Mesenchymal stem cell (in vitro differentiated cells and primary cell): ENCODE results near the gene ZNF362.

Experiments
- DNase-seq: peaks from one replicate; pipeline ENCODE4 v3.0.0-alpha.2; 2013
- H2AFZ ChIP-seq: one replicate; pipeline ENCODE4 v1.6.1; 2013; ENCODE audit warnings: low read depth, mild to moderate bottlenecking, control low read depth, inconsistent platforms, low read length, moderate library complexity
- H2AK5ac ChIP-seq: 2 replicates; pipeline ENCODE4 v1.6.1; 2013; ENCODE audit warnings: low read length, moderate library complexity, mild to moderate bottlenecking, inconsistent platforms; ENCODE audit not compliant: severe bottlenecking
- H2BK120ac ChIP-seq: one replicate; pipeline ENCODE4 v1.6.1; 2013; ENCODE audit warnings: low read depth, mild to moderate bottlenecking, inconsistent platforms, low read length, moderate library complexity
- H2BK12ac ChIP-seq, 2 experiments: one replicate each; pipeline ENCODE4 v1.6.1; 2013; ENCODE audit warnings: inconsistent platforms in 2 of 2, low read length in 2 of 2, mild to moderate bottlenecking in 2 of 2, moderate library complexity in 2 of 2, control low read depth in 1 of 2
- H2BK15ac ChIP-seq: one replicate; pipeline ENCODE4 v1.6.1; 2013; ENCODE audit warnings: mild to moderate bottlenecking, low read depth, inconsistent platforms; ENCODE audit not compliant: poor library complexity, severe bottlenecking
- H2BK5ac ChIP-seq: 2 replicates; pipeline ENCODE4 v1.6.1; 2013; ENCODE audit warnings: low read depth, mild to moderate bottlenecking, low read length, control low read depth, inconsistent platforms; ENCODE audit not compliant: poor library complexity, severe bottlenecking
- H3K14ac ChIP-seq, 2 experiments: one replicate each; pipeline ENCODE4 v1.6.1; 2013; ENCODE audit warnings: inconsistent platforms in 2 of 2, low read length in 2 of 2, control low read depth in 1 of 2, mild to moderate bottlenecking in 1 of 2, moderate library complexity in 1 of 2
- H3K18ac ChIP-seq, 2 experiments: one replicate each; pipeline ENCODE4 v1.6.1; 2013; ENCODE audit warnings: inconsistent platforms in 2 of 2, low read length in 2 of 2, control low read depth in 1 of 2, low read depth in 1 of 2, mild to moderate bottlenecking in 1 of 2
- H3K23ac ChIP-seq, 2 experiments: one replicate each; pipeline ENCODE4 v1.6.1; 2013; ENCODE audit warnings: inconsistent platforms in 2 of 2, low read length in 2 of 2, mild to moderate bottlenecking in 2 of 2, moderate library complexity in 2 of 2, control low read depth in 1 of 2
- H3K27ac ChIP-seq: 2 replicates; pipeline ENCODE4 v1.5.1; 2013; ENCODE audit warnings: mild to moderate bottlenecking, moderate library complexity, low read length, control low read depth, inconsistent platforms; ENCODE audit not compliant: poor library complexity, severe bottlenecking
- H3K27me3 ChIP-seq, 2 experiments: 2 replicates each; pipeline versions ENCODE4 v1.6.1 to v1.7.0; 2013; ENCODE audit warnings: low read length in 2 of 2, mild to moderate bottlenecking in 2 of 2, moderate library complexity in 2 of 2, control low read depth in 1 of 2, inconsistent platforms in 1 of 2; ENCODE audit not compliant: control insufficient read depth in 1 of 2, insufficient read depth in 1 of 2
- H3K36me3 ChIP-seq, 2 experiments: 2 replicates each; pipeline versions ENCODE4 v1.6.1 to v1.7.0; 2013; ENCODE audit warnings: low read length in 2 of 2, control low read depth in 1 of 2, inconsistent platforms in 1 of 2, low read depth in 1 of 2, mild to moderate bottlenecking in 1 of 2; ENCODE audit not compliant: insufficient read depth in 2 of 2, control insufficient read depth in 1 of 2
- H3K4ac ChIP-seq, 2 experiments: one replicate each; pipeline ENCODE4 v1.6.1; 2013; ENCODE audit warnings: inconsistent platforms in 2 of 2, low read length in 2 of 2, mild to moderate bottlenecking in 2 of 2, moderate library complexity in 2 of 2, control low read depth in 1 of 2, low read depth in 1 of 2
- H3K4me1 ChIP-seq: 2 replicates; pipeline ENCODE4 v1.6.1; 2013; ENCODE audit warnings: low read depth, low read length, control low read depth; ENCODE audit not compliant: control insufficient read depth, insufficient read depth
- H3K4me2 ChIP-seq: 2 replicates; pipeline ENCODE4 v1.6.1; 2013; ENCODE audit warnings: low read length, mild to moderate bottlenecking, inconsistent platforms; ENCODE audit not compliant: poor library complexity, severe bottlenecking
- H3K4me3 ChIP-seq, 2 experiments: 2 replicates each; pipeline versions ENCODE4 v1.5.1 to v1.7.0; 2013; ENCODE audit warnings: low read length in 2 of 2, mild to moderate bottlenecking in 2 of 2, control low read depth in 1 of 2, low read depth in 1 of 2; ENCODE audit not compliant: insufficient read depth in 1 of 2
- H3K79me1 ChIP-seq: replicated peaks from 2 replicates; pipeline ENCODE4 v1.6.1; 2013; ENCODE audit warnings: mild to moderate bottlenecking, control low read depth, low read length, inconsistent platforms; ENCODE audit not compliant: poor library complexity, severe bottlenecking
- H3K9ac ChIP-seq: 2 replicates; pipeline ENCODE4 v1.7.0; 2013; ENCODE audit warnings: mild to moderate bottlenecking, low read length, moderate library complexity
- H3K9me3 ChIP-seq: 2 replicates; pipeline ENCODE4 v1.7.0; 2013; ENCODE audit warnings: mild to moderate bottlenecking, low read length; ENCODE audit not compliant: control insufficient read depth
- H4K8ac ChIP-seq: one replicate; pipeline ENCODE4 v1.6.1; 2013; ENCODE audit warnings: inconsistent platforms, mild to moderate bottlenecking, low read length, moderate library complexity
- H4K91ac ChIP-seq: one replicate; pipeline ENCODE4 v1.6.1; 2013; ENCODE audit warnings: mild to moderate bottlenecking, low read length, inconsistent platforms
- WGBS: methylation state at CpG from one replicate; pipeline ENCODE4 v1.1.7; 2013; ENCODE audit warnings: mixed read lengths; 5-methylcytosine and 5-hydroxymethylcytosine counted together

ZNF362 gene

GRCh38 chr1:33301273-33301984 is 45.1 kb downstream of the ZNF362 start:
- Histone ChIP-seq H3K18ac (no peak overlapping the region), H4K91ac (no peak overlapping the region), H3K4me3 (peak overlapping the region in 1 of 2 experiments; percentile 25), H3K14ac (no peak overlapping the region), H3K36me3 (peaks cover 15 to 47% of the 10 kb centered on the region in 2 experiments), H3K9me3 (no peaks in the 10 kb centered on the region), H2BK5ac (no peak overlapping the region), H3K4me1 (peaks cover 17% of the 10 kb centered on the region), H3K27me3 (peaks cover 0 to 3% of the 10 kb centered on the region in 2 experiments), H2BK15ac (no peak overlapping the region), H2BK120ac (no peak overlapping the region), H3K4me2 (no peak overlapping the region), H3K4ac (no peak overlapping the region), H3K23ac (no peak overlapping the region), H2BK12ac (no peak overlapping the region), H2AFZ (no peak overlapping the region), H4K8ac (no peak overlapping the region), H3K9ac (no peak overlapping the region), H3K27ac (no peak overlapping the region), H3K79me1 (peaks cover 8% of the 10 kb centered on the region), H2AK5ac (no peak overlapping the region)
- peak; percentile 50 for DNase-seq
- WGBS = 96% methylated on average over 4 of the region's 4 CpGs

GRCh38 chr1:33302325-33302724 is 46.0 kb downstream of the ZNF362 start:
- H3K4ac ChIP-seq = no peak overlapping the region
- H2BK12ac ChIP-seq = no peak overlapping the region
- H3K27ac ChIP-seq = no peak overlapping the region
- no peak overlapping the region for H2BK120ac ChIP-seq
- WGBS = 100% methylated on average over 1 of the region's 1 CpG
- H3K9ac ChIP-seq = no peak overlapping the region
- H3K23ac ChIP-seq = no peak overlapping the region
- no peak overlapping the region for H3K4me2 ChIP-seq
- no peak overlapping the region for H4K91ac ChIP-seq
- H3K9me3 ChIP-seq = no peaks in the 10 kb centered on the region
- H3K18ac ChIP-seq = no peak overlapping the region
- H2BK5ac ChIP-seq = no peak overlapping the region
- peaks cover 0 to 4% of the 10 kb centered on the region in 2 experiments for H3K27me3 ChIP-seq
- no peak overlapping the region for H4K8ac ChIP-seq
- H3K4me3 ChIP-seq = no peak overlapping the region
- no peak overlapping the region for H3K14ac ChIP-seq
- no peak overlapping the region for H2AK5ac ChIP-seq
- peaks cover 6 to 49% of the 10 kb centered on the region in 2 experiments for H3K36me3 ChIP-seq
- no peak for DNase-seq
- H3K4me1 ChIP-seq = peaks cover 21% of the 10 kb centered on the region
- no peak overlapping the region for H2AFZ ChIP-seq
- peaks cover 10% of the 10 kb centered on the region for H3K79me1 ChIP-seq
- no peak overlapping the region for H2BK15ac ChIP-seq

GRCh38 chr1:33305016-33305415 is 48.7 kb downstream of the ZNF362 start:
- WGBS = 98% methylated on average over 5 of the region's 5 CpGs
- no peak overlapping the region for H3K4me3 ChIP-seq

GRCh38 chr1:33305816-33306652 is 49.7 kb downstream of the ZNF362 start:
- WGBS = 71% methylated on average over 18 of the region's 20 CpGs
- Histone ChIP-seq H3K14ac (no peak overlapping the region), H3K4me3 (peak overlapping the region in 1 of 2 experiments; percentile 49)

More at GRCh38 chr1:33305016-33305415, 48.7 kb downstream of the ZNF362 start:
- H4K91ac ChIP-seq = no peak overlapping the region
- no peak overlapping the region for H3K14ac ChIP-seq
- H3K36me3 ChIP-seq = peaks cover 0 to 28% of the 10 kb centered on the region in 2 experiments
- H3K4me2 ChIP-seq = no peak overlapping the region
- H3K9ac ChIP-seq = no peak overlapping the region
- no peak overlapping the region for H3K18ac ChIP-seq
- H2AFZ ChIP-seq = no peak overlapping the region
- no peak overlapping the region for H2BK120ac ChIP-seq
- no peak overlapping the region for H2BK15ac ChIP-seq
- H3K4me1 ChIP-seq = peaks cover 25% of the 10 kb centered on the region
- peaks cover 0 to 4% of the 10 kb centered on the region in 2 experiments for H3K27me3 ChIP-seq
- peaks cover 5% of the 10 kb centered on the region for H3K79me1 ChIP-seq
- H3K23ac ChIP-seq = no peak overlapping the region
- H3K9me3 ChIP-seq = no peaks in the 10 kb centered on the region
- H3K4ac ChIP-seq = no peak overlapping the region
- H2BK12ac ChIP-seq = no peak overlapping the region
- H2AK5ac ChIP-seq = peak overlapping the region; percentile 32
- no peak for DNase-seq
- H4K8ac ChIP-seq = no peak overlapping the region
- no peak overlapping the region for H2BK5ac ChIP-seq
- no peak overlapping the region for H3K27ac ChIP-seq

More at GRCh38 chr1:33305816-33306652, 49.7 kb downstream of the ZNF362 start:
- Histone ChIP-seq H3K79me1 (peaks cover 4% of the 10 kb centered on the region), H2BK12ac (no peak overlapping the region), H3K18ac (no peak overlapping the region), H2AK5ac (no peak overlapping the region), H3K36me3 (peaks cover 0 to 23% of the 10 kb centered on the region in 2 experiments), H4K91ac (no peak overlapping the region), H3K9me3 (no peaks in the 10 kb centered on the region), H3K27ac (no peak overlapping the region), H4K8ac (no peak overlapping the region), H3K4me1 (peaks cover 20% of the 10 kb centered on the region), H2BK5ac (no peak overlapping the region), H3K23ac (no peak overlapping the region), H3K4ac (no peak overlapping the region), H2AFZ (no peak overlapping the region), H2BK15ac (no peak overlapping the region), H3K27me3 (peaks cover 0 to 4% of the 10 kb centered on the region in 2 experiments), H2BK120ac (no peak overlapping the region), H3K4me2 (no peak overlapping the region), H3K9ac (peak overlapping the region; percentile 41)
- DNase-seq = no peak
